HG03039 (cell line): ENCODE measurements around the gene CACNA1B.

ENCODE experiments used
- ATAC-seq: cut with Tn5 transposase; IDR thresholded peaks from one replicate; pipeline ENCODE4 v1.9.1; 2021; ENCODE audit warnings: mild to moderate bottlenecking, moderate library complexity; ENCODE audit not compliant: unreplicated experiment

The CACNA1B gene

DNA sequence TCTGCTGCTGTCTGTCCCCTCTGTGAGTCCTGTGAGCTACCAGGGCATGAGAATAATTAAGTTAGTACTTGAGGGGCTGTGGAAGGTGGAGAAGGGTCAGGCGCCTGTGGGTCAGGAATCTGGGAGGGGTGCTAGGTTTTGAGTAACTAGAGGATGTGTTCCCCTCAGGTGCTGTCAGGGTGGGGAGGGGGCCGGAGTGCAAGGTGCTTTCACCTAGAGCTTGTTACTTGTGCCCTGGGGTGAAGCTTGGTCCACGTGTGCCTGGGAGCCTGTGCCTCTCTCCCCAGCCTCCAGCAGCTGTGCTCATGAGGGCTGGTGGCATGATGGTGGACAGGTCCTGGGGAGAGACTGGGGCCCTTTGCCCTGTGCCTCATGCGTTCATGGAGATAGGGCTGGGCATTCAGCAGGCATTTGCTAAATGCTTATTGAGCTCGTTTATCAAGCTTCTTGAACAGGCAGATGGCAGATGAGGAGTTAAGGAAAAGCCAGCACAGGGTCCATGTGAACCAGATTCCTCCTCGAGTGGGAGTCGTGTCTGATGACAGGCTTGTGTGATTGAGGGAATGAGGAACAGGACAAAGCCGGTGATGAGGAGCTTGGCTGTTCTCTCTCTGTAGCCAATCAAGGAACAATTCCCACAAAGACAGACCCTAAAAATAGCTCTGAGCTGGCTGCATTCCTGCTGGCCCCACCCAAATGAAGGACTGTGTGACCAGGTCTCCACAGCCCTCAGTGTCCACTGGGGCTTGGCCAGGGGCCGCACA, 40.9 kb downstream of the CACNA1B start:
- no peak for ATAC-seq

DNA sequence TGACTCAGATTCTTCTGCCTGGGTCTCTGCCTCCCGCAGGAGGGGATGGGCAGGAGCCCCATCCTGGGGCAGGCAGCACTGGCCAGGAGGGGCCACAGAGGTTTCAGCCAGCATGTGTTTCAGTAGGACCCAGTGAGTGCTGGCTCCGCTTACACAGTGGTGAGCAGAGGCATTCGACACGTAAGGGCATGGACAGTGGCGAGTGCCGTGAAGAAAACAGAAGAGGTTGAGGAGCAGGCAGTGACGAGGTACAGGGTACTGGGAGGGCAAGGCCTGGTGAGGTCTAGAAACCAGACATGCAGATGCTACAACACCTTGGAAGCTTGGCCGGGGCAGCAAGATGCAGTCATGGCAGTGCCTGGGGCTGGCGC, 41.5 kb downstream of the CACNA1B start:
- no peak for ATAC-seq

DNA sequence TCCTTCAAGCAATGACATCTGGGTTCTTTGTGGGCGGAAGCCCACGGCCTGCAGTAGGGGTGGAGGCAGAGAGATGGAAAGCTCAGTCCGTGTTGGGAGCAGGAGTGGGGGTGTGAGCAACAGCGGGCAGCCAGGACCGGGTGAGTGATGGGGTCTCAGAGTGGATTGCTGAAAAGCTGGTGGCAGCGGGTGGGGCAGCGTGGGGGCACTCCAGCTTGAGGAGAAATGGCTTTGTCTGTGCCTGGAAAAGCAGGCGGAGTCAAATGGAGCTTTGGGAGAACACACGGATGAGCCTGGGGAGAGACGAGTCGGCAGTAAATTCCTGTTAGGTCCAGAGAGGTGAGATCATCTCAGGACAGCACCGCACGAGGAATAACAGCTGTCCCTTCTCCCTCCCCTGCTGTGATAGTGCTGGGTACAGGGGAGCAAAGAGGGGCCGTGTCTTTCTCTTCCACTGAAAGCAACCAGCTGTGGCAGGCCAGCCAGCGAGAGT, 42.1 kb downstream of the CACNA1B start:
- ATAC-seq = no peak

DNA sequence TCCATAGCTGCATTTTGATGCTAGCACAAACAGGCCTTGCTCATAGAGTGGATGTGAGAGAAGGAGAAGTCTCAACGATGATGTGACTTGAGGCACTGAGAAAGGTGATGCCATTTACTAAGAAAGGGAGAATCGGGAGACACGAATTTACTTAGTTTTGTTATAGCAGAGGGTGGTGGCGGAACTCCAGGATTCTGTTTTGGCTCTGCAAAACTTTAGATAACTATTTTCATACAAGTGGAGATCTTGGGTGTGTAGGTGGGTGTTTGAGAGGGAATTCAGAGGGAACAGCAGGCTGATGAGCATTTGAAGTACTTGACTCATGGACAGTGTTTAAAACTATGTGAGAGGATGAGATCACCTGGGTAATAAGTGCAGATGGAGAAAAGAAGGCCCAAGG, 43.2 kb downstream of the CACNA1B start:
- ATAC-seq = no peak

DNA sequence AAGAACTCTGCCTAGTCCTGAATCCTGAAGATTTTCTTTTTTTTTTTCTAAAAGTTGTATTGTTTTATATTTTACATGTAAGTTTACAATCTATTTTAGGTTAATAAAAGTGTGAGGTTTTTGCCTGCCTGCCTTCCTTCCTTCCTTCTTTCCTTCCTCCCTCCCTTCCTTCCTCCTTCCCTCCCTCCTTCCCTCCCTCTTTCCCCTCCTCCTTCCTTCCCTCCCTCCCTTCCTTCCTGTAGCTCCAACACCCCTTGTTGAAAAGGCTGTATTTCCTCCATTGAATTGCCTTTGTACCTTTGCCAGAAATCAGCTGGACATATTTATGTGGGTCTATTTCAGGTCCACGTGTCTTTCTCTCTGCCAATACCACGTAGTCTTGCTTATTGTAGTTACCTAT, 46.6 kb downstream of the CACNA1B start:
- ATAC-seq = no peak

DNA sequence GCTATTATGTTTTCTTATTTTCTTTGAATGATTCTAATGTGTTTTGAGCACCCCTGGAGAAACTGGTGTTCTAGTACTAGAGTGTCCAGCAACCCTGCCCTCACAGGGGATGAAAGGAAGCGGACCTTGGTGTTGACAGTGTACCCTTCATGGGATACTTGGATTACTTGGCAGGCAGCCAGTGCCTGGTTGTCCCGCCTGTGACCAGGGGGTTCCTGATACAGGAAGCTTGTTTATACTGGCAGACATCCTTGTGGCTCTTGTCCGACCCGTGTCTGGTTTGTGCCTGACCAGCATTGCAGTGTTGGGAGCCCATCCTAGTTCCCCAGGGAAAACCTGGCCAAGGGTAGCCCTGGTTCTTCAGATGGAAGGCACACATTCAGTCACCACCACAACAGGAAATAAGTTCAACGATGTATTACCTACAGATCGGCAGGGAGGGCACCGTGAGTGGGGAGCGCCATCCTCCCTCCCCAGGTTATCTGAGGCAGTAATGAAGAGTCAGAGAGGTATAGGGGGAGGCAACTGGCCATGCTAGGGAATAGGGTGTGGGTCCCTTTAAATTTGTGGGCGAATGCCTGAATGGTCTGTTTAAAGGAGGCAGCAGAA, 47.3 kb downstream of the CACNA1B start:
- ATAC-seq = no peak

DNA sequence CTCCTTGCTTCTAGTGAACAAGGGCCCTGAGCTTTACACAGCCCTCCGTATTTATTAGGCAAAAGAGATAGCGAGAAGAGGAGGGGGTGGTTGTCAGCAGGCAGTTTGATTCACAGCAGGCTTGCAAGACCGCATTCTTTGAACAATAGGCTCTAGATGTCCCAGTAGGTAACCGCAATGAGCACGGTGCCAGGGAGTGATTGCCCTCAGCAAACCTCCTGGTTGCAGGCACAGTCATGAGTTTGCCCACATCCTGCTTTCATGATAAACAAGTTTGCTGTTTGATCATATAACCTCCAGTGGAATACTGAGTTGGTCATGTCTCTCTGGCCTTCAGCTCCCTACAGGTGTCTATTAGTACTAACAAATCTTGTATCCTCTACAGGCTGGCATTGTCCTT, 66.1 kb downstream of the CACNA1B start:
- ATAC-seq = no peak

DNA sequence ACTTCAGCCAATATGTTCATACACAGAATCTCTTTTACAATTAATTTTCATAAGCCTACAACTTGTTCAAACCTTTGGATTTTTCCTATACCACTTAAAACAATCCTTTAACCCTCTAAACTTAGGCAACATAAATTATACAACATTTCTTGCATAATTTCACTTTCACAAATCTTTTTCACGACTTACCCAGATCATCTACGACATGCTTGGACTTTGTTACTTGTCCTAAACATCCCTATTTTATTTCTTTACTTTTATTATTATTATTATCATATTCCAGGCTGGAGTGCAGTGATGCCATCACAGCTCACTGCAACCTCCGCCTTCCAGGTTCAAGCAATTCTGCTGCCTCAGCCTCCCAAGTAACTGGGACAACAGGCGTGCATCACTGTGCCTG, 68.0 kb downstream of the CACNA1B start:
- ATAC-seq = no peak

DNA sequence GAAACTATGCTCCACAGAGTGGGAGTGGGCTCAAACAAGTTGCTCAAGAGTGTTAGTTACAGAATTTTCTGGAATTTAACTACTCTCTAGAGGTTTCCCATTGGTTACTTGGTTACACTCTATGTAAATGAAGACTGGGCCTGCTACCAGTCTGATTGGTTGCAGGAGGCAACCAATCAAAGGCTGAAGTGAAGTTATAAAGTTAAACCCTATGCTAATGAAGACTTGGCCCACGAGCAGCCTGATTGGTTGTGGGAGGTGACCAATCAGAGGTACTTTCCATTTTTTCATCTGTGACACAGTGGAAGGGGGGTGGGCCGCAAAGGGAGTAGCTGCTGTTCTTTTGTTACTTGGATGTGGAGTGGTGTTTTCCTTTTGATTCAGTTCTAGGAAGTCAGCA, 69.4 kb downstream of the CACNA1B start:
- no peak for ATAC-seq

DNA sequence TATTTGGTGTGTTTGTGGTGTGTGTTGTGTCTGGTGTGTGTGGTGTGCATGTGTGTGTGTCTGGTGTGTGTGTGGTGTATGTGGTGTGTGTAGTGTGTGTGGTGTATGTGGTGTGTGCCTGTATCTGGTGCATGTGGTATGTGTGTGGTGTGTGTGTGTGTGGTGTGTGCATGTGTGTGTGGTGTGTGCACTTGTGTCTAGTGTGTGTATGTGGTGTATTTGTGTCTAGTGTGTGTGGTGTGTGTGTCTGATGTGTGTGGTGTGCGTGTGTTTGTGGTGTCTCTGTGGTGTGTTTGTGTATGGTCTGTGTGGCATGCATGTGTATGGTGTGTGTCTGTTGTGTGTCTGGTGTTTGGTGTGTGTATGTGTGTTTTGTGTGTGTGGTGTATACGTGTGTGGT, 71.1 kb downstream of the CACNA1B start:
- no peak for ATAC-seq

DNA sequence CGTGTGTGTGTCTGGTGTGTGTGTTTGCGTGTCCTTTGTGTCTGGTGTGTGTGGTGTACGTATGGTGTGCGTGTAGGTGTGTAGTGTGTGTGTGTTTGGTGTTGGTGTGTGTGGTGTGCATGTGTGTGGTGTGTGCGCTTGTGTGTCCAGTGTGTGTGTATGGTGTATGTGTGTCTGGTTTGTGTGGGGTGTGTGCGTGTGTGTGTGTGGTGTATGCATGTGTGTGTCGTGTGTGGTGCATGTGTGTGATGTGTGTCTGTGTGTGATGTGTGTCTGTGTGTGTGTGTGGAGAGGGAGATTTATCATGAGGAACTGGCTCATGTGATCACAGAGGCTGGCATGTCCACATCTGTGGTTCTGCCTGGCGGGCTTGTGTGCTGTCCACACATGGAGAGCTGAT, 71.7 kb downstream of the CACNA1B start:
- no peak for ATAC-seq

DNA sequence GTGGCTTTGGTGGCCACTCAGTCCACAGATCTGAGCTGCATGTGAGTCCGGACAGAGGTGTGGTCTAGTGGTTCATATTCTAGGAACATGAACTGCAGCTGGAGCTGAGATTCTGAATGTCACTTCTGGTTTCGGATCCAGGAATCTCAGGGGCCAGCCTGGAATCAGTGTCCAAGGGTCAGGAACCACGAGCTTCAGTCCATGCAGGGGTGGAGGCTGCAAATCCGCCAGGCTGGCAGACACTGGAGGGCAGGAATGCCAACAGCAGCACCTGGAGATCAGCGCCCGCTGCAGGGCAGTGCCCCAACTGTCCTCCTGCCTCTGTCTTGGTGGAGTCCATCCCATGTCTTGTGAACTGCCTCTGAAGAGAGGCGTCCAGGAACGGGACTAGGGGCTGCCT, 73.5 kb downstream of the CACNA1B start:
- no peak for ATAC-seq

DNA sequence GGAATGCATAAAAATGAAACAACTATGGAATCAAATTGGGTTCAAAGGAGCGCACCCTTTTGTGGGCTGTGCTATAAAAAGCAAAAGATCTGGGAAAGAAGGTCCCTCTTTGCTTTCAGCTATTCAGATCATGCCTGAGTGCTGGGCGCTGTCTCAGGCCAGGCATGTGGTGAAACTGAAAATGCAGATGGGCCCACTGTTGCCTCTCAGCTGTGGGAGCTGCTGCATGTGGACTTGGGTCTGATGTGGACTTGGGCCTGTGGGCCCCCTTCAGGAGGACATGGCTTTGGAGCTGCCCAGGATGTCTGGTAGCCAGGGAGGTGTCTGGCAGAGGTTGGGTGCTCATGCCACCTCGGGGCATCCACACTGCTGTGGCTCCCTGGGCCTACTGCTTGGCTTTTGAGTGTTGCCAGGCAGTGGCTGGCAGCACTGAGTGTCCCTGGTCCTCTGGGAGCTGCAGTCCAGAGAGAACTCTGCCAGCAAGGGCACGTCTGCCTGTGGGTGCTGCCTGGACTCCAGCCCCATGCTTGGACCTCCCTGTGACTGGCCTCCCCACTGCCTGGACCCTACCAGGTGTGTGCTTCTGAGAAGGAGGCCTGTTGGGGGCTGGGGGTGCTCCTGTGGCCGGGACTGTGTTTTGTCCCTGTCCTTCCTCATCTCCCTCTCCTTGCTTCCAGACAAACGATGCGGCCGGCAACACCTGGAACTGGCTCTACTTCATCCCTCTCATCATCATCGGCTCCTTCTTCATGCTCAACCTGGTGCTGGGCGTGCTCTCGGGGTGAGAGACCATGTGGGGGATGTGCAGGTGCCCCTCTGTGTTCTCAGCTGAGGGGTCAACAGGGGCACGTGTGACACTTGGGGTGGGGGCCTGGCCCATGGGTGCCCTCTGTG, 74.3 kb downstream of the CACNA1B start:
- ATAC-seq = no peak

DNA sequence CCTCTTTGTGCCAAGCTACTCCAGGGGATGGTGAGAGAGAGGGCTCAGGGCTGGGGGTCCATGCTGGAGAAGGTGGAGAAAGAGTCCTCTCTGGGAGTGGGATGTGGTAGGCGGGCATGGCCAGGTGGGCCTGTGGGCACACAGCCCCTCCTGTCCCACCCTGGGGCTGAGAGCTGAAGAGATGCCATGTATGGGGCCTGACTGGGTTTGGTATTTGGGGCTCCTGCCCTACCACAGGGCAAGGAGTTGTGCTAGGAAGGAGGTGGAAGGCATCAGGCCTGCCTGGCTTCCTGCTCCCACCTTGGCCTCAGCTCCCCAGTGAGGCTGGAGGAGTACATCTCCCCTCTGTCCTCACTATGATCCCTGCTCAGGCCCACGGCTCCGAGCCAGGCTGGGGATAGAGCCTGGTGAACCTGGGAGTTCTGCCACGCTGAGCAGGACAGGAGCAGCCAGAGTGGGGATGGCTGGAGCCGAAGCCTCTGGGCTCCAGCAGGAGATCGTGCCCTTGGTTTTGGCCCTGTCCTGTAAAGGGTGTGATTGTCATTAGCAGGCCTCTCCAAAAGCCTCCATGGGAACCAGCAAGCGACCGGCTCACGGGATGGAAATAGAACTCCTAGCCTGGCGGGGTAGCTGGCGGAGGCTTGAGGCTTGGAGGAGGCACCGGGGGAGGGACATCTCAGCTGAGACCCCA, 75.5 kb downstream of the CACNA1B start:
- no peak for ATAC-seq

DNA sequence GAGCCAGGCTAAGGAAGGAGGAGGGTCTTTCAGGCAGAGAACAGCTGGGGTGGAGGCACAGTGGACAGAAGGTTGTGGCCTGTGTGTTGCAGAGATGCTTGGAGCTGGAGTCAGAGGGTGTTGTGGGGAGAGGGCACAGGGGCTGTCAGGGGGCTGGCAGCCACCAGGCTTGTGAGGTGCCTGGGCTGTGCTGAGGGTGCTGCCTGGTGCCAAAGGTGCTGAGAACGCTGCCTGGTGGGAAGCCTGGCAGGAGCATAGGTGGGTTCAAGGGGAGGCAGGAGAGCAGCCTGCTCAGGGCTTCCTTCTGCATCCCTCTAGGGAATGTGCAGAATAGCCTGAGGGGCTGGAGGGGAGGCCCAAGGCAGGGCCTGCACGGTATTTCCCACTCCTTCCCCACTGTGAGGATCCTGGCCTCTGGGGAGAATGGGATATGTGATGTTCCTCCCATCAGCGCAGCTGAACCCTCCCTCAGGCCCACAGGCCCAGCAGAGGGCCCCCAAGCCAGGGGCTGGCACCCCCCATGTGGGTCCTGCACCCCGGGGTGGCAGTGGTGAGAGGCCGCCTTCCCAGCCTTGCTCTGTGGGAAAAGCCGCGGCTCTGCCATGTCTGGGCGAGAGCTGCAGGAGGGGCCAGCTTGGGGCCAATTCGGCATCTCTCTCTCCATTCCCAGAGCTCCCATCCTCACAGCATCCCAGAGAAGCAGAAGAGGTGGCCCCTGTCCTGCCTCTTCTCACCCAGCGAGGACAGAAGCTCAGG, 76.3 kb downstream of the CACNA1B start:
- no peak for ATAC-seq

DNA sequence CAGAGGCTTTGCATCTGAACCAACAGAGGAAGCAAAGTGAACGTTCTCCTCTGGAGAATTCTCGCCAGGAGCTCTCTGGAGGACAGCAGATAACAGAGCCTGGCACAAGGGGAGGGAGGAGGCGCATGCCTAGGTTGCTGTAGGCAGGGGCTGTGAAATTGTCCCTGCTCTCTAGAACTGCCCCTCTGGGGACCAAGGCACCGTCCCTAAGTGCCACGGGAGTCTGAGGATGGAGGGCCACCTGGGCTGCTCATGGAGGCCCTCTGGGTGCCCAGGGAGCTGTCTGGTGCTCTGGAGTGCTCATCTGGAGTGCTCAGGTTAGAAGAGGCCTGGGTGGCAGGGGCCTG, 77.6 kb downstream of the CACNA1B start:
- ATAC-seq = no peak

DNA sequence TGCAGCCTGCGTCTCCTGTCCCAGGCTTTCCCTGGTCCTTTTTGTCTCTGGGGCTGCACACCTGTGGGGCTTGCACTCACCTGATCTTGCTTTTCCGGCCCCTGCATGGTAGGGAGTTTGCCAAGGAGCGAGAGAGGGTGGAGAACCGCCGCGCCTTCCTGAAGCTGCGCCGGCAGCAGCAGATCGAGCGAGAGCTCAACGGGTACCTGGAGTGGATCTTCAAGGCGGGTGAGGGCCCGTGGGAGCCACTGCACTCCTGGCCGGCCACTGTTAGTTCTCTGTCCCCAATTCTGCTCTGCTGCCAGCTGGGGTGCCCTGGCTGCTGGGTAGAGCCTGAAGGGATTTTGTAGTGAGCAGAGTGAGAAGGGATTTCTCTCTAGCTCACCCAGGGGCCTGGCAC, 78.0 kb downstream of the CACNA1B start:
- no peak for ATAC-seq

DNA sequence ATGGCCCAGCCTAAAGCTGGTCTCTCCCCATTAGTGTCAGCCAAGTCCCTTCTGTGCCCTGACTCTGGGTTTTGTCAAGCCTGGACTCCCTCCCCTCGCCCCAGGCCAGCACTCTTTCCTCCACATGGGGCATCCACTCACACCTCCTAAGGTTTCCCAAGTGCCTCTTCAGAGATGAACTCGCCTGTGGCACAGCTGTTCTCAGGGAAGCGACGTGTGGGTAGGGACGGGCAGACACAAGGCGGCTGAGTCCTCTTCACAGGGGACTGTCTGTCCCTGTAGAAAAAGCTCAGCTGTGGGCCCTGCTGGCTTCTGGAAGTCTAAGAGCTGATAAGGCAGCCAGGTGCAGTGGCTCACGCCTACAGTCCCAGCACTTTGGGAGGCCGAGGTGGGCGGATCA, 78.5 kb downstream of the CACNA1B start:
- ATAC-seq = no peak

DNA sequence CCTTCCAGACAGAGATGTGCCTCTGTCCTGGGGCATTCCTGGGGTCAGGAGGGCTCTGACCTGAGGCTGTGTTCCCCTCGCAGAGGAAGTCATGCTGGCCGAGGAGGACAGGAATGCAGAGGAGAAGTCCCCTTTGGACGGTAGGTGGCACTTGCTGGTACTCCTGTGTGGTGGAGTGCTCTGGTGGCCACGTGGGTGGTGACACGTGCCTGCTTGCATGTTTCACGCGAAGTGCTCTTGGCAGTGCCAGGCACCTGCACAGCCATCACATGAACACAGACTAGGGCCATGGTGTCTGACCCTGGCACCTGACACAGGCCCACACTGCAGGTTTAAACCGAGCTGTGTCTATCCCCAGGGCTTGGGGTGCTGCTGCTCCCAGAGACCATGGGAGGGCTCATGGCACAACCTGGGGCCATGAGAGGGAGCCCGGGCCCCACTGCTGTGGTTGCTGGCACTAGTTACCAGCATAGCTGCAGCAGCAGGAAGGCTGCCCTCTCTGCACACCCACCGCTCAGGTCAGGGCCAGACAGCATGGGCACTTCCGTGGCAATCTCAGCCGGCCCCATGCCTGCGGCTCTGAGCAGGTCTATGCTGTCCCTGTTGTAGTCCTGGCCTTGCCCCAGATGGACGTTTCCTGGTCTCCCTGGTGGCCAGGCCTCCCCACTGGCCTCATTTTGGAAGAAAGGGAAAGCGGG, 79.3 kb downstream of the CACNA1B start:
- ATAC-seq = no peak
